HG03280 (cell line): ENCODE results near the gene ZNF146.
"Not testable (repeated sequence)": the region's sequence is repeated elsewhere in the genome, so short reads cannot be mapped to it uniquely, and the experiment has no call there.

Experiments used
- ATAC-seq: cut with Tn5 transposase; IDR thresholded peaks from one replicate; pipeline ENCODE4 v1.9.1; 2021; ENCODE audit warnings: mild to moderate bottlenecking, moderate library complexity; ENCODE audit not compliant: unreplicated experiment

ZNF146 gene

GRCh38 chr19:36233626-36234025 is 18.7 kb downstream of the ZNF146 start:
- not testable (repeated sequence) for ATAC-seq

GRCh38 chr19:36236304-36236945 is 21.5 kb downstream of the ZNF146 start:
- no peak for ATAC-seq

GRCh38 chr19:36236946-36237310 is 22.0 kb downstream of the ZNF146 start:
- no peak for ATAC-seq

- ATAC-seq = no peak
Measured at GRCh38 chr19:36244066-36244465, 29.2 kb downstream of the ZNF146 start.

- ATAC-seq = no peak
Measured at GRCh38 chr19:36245210-36246005, 30.5 kb downstream of the ZNF146 start.

GRCh38 chr19:36246006-36246481 is 31.1 kb downstream of the ZNF146 start:
- no peak for ATAC-seq

GRCh38 chr19:36252047-36252446 is 37.1 kb downstream of the ZNF146 start:
- no peak for ATAC-seq

- ATAC-seq = no peak
Measured at GRCh38 chr19:36254848-36255247, 39.9 kb downstream of the ZNF146 start.

- ATAC-seq = no peak
Measured at GRCh38 chr19:36255316-36255715, 40.4 kb downstream of the ZNF146 start.

GRCh38 chr19:36256064-36256463 is 41.2 kb downstream of the ZNF146 start:
- no peak for ATAC-seq

- no peak for ATAC-seq
Measured at GRCh38 chr19:36256853-36257519, 42.1 kb downstream of the ZNF146 start.

- ATAC-seq = no peak
Measured at GRCh38 chr19:36257520-36257876, 42.6 kb downstream of the ZNF146 start.

GRCh38 chr19:36258028-36258875 is 43.3 kb downstream of the ZNF146 start:
- no peak for ATAC-seq

GRCh38 chr19:36259211-36259610 is 44.3 kb downstream of the ZNF146 start:
- no peak for ATAC-seq

GRCh38 chr19:36265064-36265463 is 50.2 kb downstream of the ZNF146 start:
- no peak for ATAC-seq

- no peak for ATAC-seq
Measured at GRCh38 chr19:36265856-36266374, 51.0 kb downstream of the ZNF146 start.

GRCh38 chr19:36266375-36266961 is 51.6 kb downstream of the ZNF146 start:
- ATAC-seq = no peak

GRCh38 chr19:36267061-36267845 is 52.3 kb downstream of the ZNF146 start:
- no peak for ATAC-seq

- ATAC-seq = not testable (repeated sequence)
Measured at GRCh38 chr19:36268081-36268480, 53.2 kb downstream of the ZNF146 start.

GRCh38 chr19:36268591-36268990 is 53.7 kb downstream of the ZNF146 start:
- not testable (repeated sequence) for ATAC-seq
